ENCODE results near the gene FCGR2B.
A peak's percentile ranks its signal among the peaks of the same experiment; 100 is the strongest.
"Not testable (repeated sequence)": the region's sequence is repeated elsewhere in the genome, so short reads cannot be mapped to it uniquely, and the experiment has no call there.

Gene FCGR2B

DNA sequence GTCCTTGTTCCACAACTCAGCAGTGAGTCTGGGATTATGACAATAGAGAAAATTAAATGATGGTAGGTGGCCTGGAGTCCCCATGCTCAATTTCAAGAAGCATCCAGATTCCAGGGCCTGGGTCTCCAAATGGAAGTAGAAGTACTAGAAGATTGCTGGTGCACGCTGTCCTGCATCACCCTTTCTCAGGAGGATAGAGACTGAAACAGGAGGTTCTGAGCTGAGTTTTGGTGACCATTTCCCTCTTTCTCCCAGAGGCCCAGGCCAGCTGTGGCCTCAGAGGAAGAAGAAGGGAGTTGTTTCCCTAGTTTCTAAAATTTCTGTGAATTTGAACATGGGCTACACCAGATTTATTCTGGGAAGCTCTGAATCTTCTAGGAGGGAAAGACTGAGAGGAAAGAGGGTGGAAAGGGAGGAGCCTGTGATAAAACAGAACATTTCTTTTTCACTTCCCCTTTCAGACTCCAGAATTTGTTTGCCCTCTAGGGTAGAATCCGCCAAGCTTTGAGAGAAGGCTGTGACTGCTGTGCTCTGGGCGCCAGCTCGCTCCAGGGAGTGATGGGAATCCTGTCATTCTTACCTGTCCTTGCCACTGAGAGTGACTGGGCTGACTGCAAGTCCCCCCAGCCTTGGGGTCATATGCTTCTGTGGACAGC, at the start of gene FCGR2B:
Gene FCGR2B, plus strand, starts transcription at position 460 of the 656 bp plus-strand sequence. Its CDS starts 99 bp downstream, at position 559.
- not testable (repeated sequence) for DNase-seq; H3K9me3 Mint-ChIP-seq; H3K4me1 Mint-ChIP-seq; H3K4me3 Mint-ChIP-seq; H3K27ac Mint-ChIP-seq; H3K36me3 Mint-ChIP-seq (ENCODE audit: low read depth); ATAC-seq; H3K27me3 Mint-ChIP-seq

DNA sequence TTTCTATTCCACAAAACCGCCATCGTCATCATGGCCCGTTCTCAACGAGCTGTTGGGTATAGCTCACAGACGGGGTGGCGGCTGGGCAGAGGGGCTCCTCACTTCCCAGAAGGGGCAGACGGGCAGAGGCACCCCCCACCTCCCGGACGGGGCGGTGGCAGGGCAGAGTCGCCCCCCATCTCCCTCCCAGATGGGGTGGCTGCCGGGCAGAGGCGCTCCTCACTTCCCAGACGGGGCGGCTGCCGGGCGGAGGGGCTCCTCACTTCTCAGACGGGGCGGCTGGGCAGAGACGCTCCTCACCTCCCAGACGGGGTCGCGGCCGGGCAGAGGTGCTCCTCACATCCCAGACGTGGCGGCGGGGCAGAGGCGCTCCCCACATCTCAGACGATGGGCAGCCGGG, 46.5 kb upstream of the FCGR2B start:
- ATAC-seq; H3K36me3 Mint-ChIP-seq (ENCODE audit: low read depth); H3K27me3 Mint-ChIP-seq; H3K27ac Mint-ChIP-seq; H3K4me3 Mint-ChIP-seq; H3K9me3 Mint-ChIP-seq; DNase-seq: not testable (repeated sequence)
- H3K4me1 Mint-ChIP-seq: peaks cover 26% of the 10 kb centered on the region

DNA sequence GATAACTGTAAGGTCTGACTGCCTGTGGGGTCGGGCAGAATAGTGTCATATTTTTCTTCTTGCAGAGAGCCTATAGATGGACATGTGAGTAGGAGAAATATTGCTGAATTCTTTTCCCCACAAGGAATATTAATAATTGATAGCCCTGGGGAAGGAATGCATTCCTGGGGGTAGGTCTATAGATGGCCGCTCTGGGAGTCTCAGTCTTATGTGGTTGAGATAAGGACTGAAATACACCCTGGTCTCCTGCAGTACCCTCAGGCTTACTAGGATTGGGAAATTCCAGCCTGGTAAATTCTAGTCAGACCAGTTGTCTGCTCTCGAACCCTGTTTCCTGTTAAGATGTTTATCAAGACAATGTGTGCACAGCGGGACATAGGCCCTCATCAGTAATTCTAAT, 44.4 kb upstream of the FCGR2B start:
- not testable (repeated sequence) for H3K4me3 Mint-ChIP-seq; H3K27ac Mint-ChIP-seq; DNase-seq; H3K27me3 Mint-ChIP-seq; H3K36me3 Mint-ChIP-seq (ENCODE audit: low read depth); H3K9me3 Mint-ChIP-seq; ATAC-seq
- peaks cover 26% of the 10 kb centered on the region for H3K4me1 Mint-ChIP-seq

DNA sequence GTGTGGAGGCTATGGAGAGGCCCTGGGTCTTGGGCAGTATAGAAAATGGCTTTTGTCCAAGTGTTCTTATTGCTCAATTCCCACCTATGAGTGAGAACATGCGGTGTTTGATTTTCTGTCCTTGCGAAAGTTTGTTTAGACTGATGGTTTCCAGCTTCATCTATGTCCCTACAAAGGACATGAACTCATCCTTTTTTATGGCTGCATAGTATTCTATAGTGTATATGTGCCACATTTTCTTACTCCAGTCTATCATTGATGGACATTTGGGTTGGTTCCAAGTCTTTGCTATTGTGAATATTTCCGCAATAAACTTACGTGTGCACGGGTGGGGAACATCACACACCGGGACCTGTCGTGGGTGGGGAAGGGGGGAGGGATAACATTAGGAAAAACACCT, 42.5 kb upstream of the FCGR2B start:
- not testable (repeated sequence) for H3K27ac Mint-ChIP-seq, ATAC-seq

DNA sequence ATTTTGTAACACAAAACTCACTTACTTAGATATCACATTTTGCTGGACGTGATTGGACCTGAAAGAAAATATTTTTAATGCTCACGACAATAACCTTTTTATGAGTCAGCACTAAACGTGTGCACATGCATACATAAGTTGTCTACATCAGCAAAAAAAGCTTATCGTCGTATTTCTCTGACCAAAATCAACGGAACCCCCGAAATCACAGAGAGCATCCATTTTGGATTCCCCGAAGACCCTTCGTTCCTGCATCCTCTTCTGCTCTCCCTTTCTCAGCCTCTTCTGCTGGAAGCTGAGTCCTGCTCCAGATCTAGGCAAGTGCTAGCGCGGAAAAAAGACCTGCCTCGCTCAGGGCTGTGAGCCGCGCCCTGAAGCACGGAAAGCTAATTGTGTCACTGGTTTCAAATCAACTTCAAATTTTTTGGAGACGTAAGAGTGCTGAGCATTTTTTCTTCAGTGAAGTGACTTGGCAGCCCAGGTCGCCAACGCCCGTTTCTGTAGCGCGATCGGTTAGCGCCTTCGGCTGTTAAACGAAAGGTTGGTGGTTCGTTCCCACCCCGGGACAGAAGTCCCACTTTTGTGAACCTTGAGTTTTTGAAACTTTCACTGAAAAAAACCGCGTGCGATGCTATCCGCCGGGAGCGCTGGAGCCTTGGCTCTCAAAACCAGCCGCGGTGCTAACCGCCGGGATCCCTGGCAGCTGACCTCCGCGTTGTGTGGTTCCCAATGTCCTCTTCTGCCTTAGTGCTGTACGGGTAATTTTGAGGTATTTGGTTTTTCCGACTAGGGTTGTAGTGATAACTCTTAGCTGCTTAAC, 41.6 kb upstream of the FCGR2B start:
- DNase-seq: peak; percentile 90
- Mint-ChIP-seq H3K4me3 (peak overlapping the region; percentile 89), H3K27ac (peak overlapping the region; percentile 92), H3K4me1 (peaks cover 42% of the 10 kb centered on the region)
- H3K36me3 Mint-ChIP-seq (ENCODE audit: low read depth); H3K9me3 Mint-ChIP-seq; H3K27me3 Mint-ChIP-seq: not testable (repeated sequence)
- peak; percentile 89 for ATAC-seq

More for the DNA sequence above, 42.5 kb upstream of the FCGR2B start:
- Mint-ChIP-seq H3K4me3 (peak overlapping the region; percentile 89), H3K4me1 (peaks cover 39% of the 10 kb centered on the region)
- H3K36me3 Mint-ChIP-seq (ENCODE audit: low read depth); H3K9me3 Mint-ChIP-seq; H3K27me3 Mint-ChIP-seq; DNase-seq: not testable (repeated sequence)

DNA sequence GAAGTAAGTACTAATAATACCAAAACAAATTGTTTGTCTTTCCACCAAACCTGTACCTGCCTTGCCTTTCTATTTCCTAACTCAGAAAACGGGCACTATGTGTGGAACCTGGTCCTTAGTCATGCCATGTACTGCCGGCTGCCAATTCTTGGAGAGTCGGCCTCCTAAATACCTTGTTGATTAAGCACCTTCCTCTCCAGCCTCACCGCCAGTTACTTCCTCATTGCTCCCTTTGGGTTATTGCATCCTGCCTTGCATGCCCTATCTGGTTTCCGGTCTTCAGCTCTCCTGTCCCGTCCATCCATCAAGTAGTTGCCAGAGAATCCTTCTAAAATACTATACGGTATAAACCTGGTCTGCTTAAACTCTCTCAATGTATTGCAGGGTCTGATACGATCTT, 40.9 kb upstream of the FCGR2B start:
- H3K27ac Mint-ChIP-seq: peak overlapping the region; percentile 92
- H3K36me3 Mint-ChIP-seq (ENCODE audit: low read depth); H3K9me3 Mint-ChIP-seq; DNase-seq; H3K27me3 Mint-ChIP-seq: not testable (repeated sequence)
- peak overlapping the region; percentile 89 for H3K4me3 Mint-ChIP-seq
- peak; percentile 24 for ATAC-seq
- peaks cover 48% of the 10 kb centered on the region for H3K4me1 Mint-ChIP-seq

DNA sequence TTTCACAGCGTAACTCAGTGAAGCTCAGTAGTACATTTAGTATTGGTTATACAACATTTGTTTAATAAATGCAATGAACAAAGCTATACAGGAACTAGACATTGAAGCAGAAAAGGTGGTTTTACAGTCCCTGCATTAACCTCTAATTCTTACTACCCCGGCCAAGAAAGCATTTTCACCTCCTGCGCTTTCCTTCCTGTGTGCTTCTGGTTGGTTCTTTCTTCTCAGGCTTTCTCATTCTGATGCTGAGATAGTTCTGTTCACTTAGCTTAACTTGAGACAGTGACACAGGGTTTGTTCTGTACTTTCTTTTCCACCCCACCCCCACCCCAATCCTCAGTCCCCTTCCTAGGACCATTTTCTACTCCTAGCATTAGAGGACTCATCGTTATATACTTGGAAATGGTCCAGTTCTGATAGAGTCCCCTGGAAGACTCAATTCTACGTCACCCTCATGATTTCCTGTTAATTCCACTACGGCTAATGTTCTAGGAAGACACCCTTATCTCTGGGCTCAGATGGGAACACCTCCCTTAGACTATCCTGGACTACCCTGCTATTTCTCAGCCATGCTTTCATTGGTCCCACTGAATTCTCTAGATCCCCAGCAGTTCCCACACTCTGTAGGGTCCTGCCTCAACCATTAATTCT, 39.4 kb upstream of the FCGR2B start:
- peaks cover 48% of the 10 kb centered on the region for H3K4me1 Mint-ChIP-seq
- H3K36me3 Mint-ChIP-seq (ENCODE audit: low read depth); H3K27ac Mint-ChIP-seq; H3K9me3 Mint-ChIP-seq; H3K27me3 Mint-ChIP-seq; DNase-seq: not testable (repeated sequence)
- H3K4me3 Mint-ChIP-seq: peak overlapping the region; percentile 30
- ATAC-seq: peak; percentile 29

DNA sequence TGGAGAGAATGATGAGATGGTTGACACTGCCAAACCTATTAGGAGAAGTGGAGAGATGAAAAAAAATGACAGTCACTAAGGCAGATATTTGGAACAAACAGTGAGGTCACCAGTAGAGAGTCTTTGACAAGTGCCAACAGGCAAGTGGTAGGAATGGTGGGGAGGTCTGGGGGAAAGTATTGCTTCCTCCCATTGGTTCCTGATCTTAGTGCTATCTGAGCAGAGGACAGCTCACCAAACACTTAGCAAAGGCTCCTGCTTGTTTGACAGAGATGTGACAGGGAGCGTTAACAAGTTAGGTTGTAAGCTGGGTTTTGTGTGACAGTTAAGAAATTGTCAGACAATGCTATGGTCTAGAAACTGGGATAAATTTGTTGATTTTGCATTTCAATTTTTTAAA, 38.3 kb upstream of the FCGR2B start:
- not testable (repeated sequence) for H3K27ac Mint-ChIP-seq; H3K27me3 Mint-ChIP-seq; H3K4me3 Mint-ChIP-seq; ATAC-seq; DNase-seq; H3K36me3 Mint-ChIP-seq (ENCODE audit: low read depth); H3K9me3 Mint-ChIP-seq
- H3K4me1 Mint-ChIP-seq: peaks cover 48% of the 10 kb centered on the region

DNA sequence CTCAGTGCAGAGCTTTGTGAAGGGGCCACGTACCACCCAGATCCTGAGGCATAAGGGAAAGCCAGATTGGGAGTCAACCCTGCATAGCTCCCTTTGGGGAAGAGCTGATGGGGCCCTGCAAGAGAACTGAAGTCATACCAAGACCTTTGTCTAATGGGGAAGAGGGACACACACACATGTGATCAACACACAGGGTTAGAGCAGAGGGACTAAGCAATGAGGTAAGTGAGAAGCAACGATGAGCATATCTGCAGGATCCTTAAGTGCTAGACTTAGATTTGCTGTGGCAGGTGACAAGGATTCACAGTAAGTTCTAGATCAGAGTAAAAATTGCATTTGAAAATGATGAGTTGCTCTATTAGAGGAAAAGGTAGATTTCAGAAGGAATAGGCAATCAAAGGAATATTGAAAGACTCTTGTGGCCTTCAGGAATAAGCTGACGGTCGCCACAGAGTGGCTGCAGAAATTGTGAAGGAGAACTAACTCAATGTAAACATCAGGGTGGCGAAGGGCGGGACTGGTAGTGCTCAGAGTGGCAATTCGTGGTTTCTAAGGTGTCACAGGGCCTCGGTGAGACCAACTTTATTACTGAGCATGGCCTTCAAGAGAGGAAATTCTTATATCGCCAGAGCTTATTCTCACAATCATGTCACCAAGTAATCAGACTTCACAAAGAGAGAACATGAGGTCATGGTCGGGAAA, 36.3 kb upstream of the FCGR2B start:
- H3K9me3 Mint-ChIP-seq; H3K4me3 Mint-ChIP-seq; ATAC-seq; H3K27me3 Mint-ChIP-seq; DNase-seq; H3K36me3 Mint-ChIP-seq (ENCODE audit: low read depth); H3K27ac Mint-ChIP-seq: not testable (repeated sequence)
- peaks cover 38% of the 10 kb centered on the region for H3K4me1 Mint-ChIP-seq

DNA sequence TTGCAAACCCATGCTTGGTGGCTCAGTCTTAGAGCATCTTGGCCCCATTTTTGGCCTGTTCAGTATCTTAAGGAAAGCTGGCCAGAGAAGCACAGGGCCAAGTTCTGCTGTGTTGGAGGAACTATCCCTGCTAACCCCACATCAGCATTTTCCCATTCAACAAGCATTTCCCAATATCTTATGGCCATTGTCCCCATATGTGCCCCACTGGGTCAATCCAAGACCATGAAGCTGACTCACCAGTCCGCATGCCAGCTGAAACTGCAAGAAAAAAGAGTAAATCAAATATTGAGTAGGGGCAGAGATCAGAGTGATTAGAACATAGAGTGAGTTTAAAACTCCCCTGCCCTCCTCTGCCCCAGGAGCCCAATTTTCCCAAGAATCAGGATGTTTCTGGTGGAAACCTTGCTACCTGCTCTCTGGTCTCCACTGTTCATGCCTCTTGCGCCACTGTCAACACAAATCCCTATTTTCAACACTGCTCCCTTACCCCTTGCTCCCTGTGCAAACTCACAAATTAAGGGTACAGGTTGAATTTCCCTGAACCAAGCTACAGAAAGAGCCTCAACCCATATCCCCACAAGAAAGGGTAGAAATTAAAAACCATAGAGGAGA, 32.7 kb upstream of the FCGR2B start:
- ATAC-seq; H3K4me1 Mint-ChIP-seq; H3K27ac Mint-ChIP-seq; DNase-seq; H3K9me3 Mint-ChIP-seq; H3K4me3 Mint-ChIP-seq; H3K36me3 Mint-ChIP-seq (ENCODE audit: low read depth); H3K27me3 Mint-ChIP-seq: not testable (repeated sequence)

DNA sequence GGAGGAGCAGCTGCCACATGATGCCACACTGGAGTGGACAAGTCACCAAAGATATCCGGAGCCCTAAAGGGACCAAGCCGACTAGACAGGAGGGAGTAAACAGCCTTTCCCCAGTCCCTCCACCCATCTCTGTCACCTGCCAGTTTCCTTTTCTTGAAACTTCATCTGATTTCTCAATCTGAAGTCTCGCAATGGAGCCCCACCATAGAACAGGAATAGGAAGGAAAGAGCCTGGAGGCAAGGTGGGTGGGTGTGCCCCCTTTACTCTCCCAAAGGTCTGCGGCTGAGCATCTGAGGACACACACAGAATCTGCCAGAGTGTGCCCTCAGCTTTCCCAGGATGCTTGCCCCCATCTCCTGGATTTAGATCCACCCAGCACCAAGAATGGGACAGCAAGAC, 31.9 kb upstream of the FCGR2B start, which contains the start of gene FCGR3B:
Gene FCGR3B, minus strand, starts transcription at position 101 of the 400 bp plus-strand sequence. Its CDS starts 82 bp downstream, at position 19.
- Mint-ChIP-seq H3K36me3 (ENCODE audit: low read depth) (no peaks in the 10 kb centered on the region), H3K4me3 (no peak within 1 kb of the TSS), H3K27ac (no peak within 1 kb of the TSS), H3K9me3 (no peaks in the 10 kb centered on the region), H3K4me1 (peaks cover 14% of the 10 kb centered on the region), H3K27me3 (no peaks in the 10 kb centered on the region)
- ATAC-seq (no peak), DNase-seq (no peak)

DNA sequence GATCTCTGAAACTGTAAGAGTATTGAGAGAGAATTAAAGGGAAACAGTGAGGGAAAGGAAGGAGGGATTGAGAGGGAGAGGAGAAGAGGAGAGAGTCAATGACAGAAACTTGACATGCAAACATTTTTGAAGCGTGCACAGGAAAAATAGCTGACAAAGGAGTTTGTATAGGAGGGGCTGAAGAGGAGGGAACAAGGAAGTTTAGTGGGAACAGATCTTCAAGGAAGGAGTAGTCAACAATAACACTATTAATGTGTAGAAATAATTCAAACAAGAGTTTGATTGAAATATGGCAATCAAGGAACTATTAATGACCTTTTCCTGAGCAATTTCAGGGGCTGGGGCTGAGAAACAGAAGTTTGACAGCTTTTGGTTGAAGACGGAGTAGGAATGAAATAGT, 27.9 kb upstream of the FCGR2B start:
- not testable (repeated sequence) for H3K27me3 Mint-ChIP-seq; H3K9me3 Mint-ChIP-seq; H3K27ac Mint-ChIP-seq; H3K4me3 Mint-ChIP-seq; ATAC-seq; DNase-seq; H3K36me3 Mint-ChIP-seq (ENCODE audit: low read depth)
- H3K4me1 Mint-ChIP-seq: peaks cover 16% of the 10 kb centered on the region

DNA sequence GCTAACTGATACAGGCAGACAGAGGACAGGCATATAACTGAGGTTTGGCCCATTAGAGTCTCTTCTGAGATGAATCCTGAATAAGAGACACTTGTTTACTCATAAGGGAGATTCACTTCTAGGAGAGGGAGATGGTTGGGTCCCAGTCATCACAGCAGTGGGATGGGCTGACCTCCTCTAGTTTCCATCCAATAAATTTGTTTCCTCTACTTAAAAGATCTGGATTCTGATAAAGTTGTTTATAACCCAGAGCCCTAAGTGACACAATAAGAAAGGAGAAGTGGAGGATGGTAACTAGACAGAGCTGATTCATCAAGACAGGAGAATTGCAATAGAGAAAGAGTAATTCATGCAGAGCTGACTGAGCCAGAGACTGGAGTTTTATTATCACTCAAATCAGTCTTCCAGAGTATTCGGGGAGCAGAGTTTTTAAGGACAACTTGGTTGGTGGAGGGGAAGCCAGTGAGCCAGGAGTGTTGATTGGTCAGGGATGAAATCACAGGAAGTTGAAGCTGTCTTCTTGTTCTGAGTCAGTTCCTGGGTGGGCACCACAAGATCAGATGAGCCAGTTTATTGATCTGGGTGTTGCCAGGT, 26.7 kb upstream of the FCGR2B start:
- H3K36me3 Mint-ChIP-seq (ENCODE audit: low read depth); H3K9me3 Mint-ChIP-seq; DNase-seq; H3K4me3 Mint-ChIP-seq; H3K27me3 Mint-ChIP-seq: not testable (repeated sequence)
- peaks cover 16% of the 10 kb centered on the region for H3K4me1 Mint-ChIP-seq
- peak overlapping the region; percentile 81 for H3K27ac Mint-ChIP-seq
- ATAC-seq: peak; percentile 80

DNA sequence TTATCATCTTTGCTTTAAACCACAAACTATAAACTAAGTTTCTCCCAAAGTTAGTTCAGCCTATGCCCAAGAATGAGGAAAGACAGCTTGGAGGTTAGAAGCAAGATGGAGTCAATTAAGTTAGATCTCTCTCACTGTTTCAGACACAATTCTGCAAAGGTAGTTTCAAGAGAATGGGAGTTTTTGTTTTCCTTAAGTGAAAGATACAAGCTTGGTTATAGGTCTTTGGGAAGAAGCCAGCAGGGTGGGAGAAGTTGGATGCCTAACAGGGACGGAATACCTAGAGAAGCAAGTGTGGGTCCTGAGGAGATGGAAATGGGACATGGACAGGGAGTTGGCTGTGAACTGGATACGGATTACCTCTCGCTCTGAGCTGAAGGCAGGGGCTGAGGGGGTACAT, 26.0 kb upstream of the FCGR2B start:
- DNase-seq, H3K4me3 Mint-ChIP-seq: not testable (repeated sequence)
- peak overlapping the region; percentile 7 for H3K27ac Mint-ChIP-seq

More for the DNA sequence above, 26.0 kb upstream of the FCGR2B start:
- H3K9me3 Mint-ChIP-seq; H3K36me3 Mint-ChIP-seq (ENCODE audit: low read depth); ATAC-seq; H3K27me3 Mint-ChIP-seq: not testable (repeated sequence)
- peaks cover 16% of the 10 kb centered on the region for H3K4me1 Mint-ChIP-seq

All from activated naive CD8-positive, alpha-beta T cell treated with anti-CD3 and anti-CD28 coated beads, Interleukin-2, amount 50 U/mL, for 24 hours (primary cell).